NOMO-1 treated with DMSO at 0.1 percent for 48 hours (cell line): ENCODE measurements around the gene SDS.

ENCODE experiments used
- DNase-seq: peaks from one replicate; lab custom pipeline; 2025; ENCODE audit not compliant: unreplicated experiment; lab: John Stamatoyannopoulos, UW

The SDS gene

DNA sequence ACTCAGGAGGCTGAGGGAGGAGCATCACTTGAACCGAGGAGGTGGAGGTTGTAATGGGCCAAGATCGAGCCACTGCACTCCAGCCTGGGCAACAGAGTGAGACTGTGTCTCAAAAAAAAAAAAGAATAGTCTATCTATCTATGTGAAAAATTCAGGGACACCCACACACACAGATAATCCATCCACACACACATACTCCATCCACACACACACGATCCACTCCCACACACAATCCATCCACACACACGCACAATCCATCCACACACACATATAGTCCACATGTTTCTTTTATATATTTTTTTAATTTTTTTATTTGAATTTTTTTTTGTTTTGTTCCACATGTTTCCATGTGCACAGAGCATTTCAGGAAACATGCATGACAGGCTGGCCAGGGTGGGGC, 3.3 kb downstream of the SDS start:
- DNase-seq: no peak

DNA sequence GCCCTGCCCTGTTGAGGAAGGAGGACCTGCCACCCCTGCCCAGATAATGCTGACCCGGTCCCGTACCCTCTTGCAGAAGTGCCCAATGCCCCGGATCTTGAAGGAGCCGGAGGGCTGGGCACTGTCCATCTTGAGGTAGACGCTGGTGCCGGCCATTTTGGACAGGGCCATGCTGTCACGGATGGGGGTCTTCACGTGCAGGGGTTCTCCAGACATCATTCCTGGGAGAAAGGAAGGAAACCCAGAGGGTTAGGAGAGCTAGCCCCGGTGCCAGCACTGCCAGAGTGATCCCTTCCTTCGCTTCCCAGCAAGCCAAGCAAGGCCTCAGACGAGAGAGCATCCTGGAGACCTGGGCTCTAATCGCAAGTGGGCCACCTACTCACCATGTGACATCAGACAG, 4.2 kb downstream of the SDS start:
- no peak for DNase-seq

DNA sequence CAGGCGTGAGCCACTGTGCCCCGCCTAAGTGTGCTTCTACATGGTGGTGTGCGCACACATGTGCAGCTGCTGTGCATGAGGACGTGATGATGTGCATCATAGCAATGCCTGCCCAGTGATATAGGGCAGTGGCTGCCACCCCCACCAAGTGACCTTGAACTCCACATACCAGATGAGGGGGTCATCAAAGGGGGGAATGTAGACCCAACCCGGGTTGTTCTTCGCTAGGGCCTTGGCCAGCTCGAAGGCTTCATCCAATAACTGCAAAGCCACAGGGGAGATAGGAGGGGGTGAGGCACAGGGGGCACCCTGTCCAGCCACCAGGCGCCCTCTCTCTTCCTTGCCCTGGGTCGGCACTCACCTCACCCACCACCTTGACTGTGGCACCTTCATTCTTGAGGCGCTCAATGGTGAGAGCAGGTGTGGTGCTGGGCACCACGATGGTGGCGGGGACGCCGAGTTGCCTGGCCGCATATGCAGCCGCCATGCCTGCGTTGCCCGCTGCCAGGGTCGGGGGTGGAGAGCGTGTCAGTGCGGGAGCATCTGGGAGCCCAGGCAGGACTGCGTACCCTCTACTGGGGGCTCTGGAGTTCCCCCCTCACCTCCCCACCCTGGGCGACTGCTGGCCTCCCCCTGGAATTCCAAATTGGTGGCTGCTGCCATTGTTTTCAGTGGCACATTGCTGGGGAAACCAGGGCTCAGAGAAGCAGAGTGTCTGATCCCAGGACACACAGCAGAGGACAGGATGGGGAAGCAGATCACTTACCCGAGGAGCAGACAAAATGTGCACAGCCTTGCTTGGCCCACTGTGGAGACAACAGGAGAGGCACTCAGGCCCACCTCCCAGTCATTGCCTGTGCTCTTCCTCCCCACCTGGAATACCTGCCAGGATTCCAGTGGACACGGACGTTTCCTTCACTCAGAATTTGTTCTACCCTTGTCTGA, 5.1 kb downstream of the SDS start:
- DNase-seq: no peak

DNA sequence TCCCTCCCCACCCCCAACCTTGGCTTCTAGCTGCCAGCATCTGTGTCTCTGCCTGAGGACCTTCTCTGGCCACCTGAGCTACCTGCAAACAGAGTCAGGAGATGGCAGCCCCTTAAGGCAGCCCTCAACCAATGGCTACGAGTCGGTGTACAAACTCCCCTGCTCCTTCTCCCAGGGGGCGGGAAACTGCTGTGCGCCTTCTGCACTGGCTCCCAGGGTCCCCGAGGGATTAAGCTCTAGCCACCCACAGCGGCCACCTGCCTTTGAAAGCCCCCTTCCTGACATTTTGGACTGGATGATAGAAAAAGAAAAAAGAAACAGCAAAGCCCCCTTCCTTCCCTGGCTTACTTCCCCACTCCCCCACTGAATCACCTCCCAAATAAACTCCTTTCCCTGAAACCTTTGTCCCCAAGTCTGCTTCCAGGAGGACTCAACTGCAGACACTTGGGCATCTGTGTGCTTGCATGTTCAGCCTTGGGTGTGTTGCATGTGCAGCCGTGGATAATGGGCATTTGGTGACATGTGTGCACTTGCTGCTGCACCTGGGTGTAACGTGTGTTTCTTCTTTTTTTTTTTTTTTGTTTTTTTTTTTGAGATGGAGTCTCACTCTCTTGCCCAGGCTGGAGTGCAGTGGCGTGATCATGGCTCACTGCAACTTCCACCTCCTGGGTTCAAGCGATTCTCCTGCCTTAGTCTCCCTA, 6.0 kb downstream of the SDS start:
- DNase-seq: no peak

DNA sequence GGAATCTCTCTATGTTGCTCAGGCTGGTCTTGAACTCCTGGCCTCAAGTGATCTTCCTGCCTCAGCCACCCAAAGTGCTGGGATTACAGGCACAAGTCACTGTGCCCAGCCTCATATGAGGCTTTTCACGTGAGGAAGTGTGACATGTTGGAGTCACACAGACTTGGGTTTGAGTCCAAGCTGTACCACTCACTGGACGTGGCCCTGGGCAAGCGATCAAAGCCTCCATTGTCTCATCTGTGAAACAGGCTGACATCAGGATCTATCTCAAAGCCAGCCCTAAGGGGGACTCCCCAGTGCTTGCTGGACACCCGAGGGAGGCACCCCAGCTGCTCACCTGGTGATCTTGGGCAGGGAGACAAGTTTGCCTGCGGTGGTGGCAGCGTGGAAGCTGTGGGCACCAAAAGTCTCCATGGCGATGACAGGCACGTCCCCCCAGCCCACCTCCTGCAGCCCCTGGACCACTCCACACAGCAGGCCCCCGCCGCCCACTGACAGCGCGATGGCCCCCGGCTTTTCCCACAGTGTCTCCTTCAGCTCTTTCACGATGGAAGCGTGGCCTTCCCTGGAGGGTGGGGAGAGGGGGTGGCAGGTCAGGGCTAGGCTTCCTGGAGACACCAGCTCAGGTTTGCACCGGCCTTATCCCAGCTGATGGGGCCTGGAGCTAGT, 6.7 kb downstream of the SDS start:
- no peak for DNase-seq

DNA sequence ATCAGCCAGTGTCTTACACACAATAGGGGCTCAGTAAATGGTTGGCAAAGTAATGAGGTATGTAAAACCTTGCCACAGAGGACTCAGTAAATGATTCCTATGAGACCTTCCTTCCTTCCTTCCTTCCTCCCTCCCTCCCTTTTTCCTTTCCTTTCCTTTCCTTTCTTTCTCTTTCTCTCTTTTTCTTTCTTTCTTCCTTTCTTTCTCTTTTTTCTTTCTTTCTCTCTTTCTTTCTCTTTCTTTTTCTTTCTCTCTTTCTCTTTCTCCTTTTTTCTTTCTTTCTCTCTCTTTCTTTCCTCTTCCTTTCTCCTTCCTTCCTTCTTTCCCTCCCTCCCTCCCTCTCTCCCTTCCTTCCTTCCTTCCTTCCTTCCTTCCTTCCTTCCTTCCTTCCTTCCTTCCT, 7.5 kb downstream of the SDS start:
- DNase-seq: no peak

DNA sequence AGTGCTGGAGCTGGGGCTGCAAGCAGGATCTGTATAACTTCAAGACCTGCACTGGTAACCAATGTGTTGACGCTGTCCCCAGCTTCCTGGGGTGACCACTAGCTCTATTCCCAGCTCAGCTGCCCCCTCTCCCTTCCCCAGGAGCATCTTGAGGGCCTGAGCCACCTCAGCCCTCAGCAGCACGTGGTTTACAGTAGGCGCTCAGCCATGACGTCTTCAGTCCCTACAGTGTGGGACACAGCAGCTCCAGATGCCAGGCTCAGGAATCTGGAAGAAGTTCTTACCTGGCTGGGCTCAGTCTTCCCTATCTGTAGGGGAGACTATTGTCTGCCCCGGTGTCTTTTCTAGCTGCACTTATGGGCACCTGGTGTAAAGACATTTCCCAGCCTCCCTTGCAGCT, 8.6 kb downstream of the SDS start:
- DNase-seq: no peak

DNA sequence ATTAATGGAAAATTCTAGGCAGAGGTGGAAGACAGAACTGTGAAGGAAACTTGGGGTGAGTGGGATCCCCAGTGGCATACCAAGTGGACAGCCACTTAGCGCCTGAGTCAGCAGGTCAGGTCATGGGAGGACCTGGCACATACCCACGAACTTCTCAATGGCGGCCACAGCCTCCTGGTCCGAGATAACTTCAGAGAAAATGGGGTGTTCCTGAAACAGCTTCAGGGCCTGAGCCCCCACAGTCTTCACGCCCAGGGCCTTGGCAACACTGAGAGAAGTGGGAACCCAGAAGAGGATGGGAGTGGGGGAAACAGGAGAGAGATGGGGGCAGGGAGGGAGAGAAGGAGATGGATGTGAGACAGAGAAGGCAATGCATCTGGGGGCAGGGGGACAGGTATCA, 9.9 kb downstream of the SDS start:
- DNase-seq: no peak

DNA sequence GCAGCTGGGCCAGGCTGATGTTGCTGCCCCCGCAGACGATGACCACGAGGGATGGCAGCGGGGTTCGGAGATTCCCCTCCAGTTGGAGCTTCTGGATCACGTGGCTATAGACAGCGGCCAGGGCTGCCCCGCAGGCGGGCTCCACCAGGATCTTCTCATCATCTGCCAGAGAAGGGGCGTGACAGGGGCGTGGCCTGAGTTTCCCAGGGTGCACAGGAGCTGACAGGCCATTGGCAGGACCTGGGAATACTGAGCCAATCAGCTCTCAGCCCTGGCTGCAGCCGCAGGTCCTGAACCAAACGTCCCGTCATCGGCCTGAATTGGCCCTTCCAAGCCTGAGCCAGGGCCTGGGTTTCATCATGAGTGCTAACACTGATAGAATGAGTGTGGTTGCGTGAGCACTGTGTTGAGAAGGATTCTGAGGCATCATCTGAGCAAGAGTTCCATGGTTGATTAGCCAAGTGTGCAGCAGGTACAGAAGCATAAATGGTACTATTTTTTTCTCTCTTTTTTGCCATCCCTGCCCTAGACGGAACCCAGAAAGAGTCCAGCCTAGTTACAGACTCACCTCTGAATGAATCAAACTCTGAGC, 10.6 kb downstream of the SDS start:
- DNase-seq: no peak

DNA sequence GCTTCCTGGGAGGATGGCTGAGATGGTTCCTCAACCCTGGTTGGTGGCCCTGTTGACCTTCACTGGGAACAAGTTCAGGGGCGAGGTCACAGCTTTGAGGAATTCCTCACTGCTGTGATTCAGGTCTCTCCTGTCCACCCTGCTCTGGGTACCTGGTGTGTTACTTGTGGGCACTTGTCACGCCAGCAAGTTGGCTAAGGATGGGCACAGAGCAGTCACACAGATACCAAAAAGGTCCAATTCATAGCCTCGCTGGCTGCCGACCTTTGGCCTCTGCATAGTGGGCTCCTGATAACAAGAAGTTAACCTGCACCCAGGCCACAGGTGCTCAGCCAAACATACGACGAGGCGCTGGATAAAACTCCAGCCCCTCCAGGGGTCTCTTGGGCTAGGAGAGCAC, 11.2 kb downstream of the SDS start:
- no peak for DNase-seq

DNA sequence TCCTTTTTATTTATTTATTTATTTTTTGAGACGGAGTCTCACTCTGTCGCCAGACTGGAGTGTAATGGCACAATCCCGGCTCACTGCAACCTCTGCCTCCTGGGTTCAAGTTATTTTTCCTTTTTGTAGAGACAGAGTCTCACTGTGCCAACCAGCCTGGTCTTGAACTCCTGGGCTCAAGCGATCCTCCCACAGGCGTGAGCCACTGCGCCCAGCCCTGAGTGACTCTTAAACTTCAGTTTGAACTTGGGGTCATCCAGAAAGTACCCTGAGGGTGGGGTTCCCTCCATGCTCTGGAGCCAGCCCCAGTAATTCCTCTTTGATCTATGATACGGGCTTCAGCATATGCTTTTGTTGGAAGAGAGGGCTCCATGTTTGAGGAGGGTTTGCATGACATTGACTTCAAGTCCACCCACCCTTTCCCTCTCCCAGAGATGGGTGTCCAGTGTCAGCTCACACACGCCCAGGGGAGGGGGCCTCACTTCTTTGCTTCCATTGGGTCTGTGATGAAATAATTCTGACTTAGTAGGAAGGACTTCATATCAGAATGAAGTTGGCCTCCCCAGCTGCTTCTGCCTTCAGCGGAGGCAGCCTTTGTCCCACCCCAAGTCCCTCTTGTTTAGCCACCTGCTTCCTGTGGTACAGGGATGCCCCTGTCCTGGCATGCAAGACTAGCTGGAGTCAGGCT, 11.9 kb downstream of the SDS start:
- DNase-seq: no peak

DNA sequence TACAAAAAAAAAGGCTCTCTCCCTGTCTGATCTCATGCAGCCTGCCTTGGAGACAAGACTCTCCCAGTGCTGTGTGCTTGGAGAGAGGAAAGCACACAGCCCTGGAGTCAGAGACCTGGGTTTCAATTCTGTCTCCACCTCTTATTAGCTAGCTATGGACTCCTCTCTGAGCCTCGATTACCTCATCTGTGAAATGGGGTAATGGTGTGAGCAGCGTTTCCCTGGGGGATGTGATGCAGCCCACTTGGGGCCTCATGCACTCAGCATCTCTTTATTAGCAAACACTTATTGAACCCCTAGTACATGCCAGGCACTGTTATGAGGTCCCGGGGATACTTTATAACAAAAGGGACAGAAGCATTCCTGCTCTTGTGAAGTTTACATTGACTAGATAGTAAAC, 12.5 kb downstream of the SDS start:
- DNase-seq: no peak

DNA sequence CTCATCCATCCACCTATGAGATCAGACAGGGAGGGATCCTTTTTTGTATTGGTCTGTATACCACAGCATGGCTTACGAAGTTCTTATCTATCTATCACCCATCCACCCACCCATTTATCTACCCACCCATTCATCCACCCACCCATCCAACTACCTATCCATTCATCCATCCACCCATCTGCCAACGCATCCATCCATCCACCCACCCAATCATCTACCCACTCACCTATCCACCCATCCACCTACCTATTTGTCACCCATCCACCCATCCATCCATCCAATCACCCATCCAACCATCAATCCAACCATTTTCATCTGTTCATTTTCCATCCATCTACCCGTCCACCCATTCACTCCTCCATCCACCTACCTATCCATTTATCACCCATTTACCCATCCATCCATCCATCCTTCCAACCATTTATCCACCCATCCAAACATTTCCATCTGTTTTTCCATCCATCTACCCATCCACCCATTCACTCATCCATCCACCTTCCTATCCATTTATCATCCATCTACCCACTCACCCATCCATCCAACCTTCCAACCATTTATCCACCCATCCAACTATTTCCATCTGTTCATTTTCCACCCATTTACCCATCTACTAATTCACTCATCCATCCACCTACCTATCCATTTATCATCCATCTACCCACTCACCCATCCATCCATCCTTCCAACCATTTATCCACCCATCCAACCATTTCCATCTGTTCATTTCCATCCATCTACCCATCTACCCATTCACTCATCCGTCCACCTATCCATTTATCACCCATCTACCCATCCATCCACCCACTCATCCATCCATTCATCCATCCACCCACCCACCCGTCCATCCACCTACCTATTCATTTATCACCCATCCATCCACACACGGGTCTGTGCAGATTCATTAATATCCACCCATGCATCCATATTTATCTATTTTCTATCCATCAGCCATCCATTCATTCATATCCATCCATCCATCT, 13.3 kb downstream of the SDS start:
- DNase-seq: no peak

DNA sequence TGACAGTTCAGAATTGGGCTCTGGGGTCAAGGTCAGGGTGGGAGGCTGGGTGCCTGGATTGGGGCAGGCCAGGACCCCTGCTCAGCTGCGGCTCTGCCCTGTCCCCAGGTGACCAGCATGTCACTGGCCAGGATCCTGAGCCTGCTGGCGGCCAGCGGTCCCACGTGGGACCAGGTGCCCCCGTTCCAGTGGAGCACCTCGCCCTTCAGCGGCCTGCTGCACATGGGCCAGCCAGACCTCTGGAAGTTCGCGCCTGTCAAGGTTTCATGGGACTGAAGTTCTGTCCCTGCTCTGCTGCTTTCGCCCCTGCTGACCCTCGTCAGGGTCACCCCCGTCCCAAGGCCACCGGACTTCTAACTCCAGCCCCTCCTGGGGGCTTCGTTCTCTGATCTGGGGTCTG, 15.3 kb downstream of the SDS start:
- no peak for DNase-seq

DNA sequence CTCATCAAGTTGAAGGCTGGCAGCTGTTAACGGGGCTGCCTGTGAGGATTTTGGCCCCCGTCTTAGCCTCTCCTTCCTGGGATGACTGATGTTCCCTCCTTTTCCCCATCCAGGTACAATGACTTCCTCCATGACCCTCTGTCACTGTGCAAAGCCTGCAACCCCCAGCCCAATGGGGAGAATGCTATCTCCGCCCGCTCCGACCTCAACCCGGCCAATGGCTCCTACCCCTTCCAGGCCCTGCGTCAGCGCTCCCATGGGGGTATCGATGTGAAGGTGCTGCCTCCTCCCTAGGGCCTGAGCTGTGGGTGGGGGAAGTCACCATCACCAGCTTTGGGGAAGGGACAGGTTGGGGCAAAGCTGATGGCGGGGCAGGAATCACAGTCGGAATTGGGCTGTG, 16.1 kb downstream of the SDS start:
- no peak for DNase-seq

DNA sequence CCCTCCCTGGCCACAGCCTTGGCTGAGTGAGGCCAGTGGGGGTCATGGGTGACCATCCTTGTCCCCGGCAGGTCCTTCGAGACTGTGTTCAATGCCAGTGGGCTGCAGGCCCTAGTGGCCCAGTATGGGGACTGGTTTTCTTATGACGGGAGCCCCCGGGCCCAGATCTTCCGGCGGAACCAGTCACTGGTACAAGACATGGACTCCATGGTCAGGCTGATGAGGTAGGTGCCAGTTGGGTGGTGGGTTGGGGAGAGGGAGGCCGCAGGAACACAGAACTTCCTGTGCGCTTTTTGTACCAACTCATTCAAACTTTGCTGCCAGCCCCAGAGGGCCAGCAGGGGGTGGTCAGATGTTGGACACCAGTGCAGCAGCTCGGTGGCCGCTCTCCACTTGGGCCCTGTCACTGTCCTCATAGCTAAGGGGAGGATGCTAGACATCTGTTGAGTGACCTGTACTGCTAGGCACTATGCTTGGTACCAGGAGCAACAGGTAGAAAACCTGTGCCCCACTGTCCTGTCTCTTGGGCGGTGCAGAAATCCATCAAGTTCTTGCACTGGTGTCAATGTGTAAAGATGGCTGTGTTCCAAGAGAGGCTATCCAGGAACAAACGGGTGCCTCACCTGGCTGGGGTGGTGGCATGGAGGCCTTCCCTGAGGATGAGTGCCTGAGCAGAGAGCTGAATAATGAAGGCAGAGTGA, 16.7 kb downstream of the SDS start:
- DNase-seq: no peak

DNA sequence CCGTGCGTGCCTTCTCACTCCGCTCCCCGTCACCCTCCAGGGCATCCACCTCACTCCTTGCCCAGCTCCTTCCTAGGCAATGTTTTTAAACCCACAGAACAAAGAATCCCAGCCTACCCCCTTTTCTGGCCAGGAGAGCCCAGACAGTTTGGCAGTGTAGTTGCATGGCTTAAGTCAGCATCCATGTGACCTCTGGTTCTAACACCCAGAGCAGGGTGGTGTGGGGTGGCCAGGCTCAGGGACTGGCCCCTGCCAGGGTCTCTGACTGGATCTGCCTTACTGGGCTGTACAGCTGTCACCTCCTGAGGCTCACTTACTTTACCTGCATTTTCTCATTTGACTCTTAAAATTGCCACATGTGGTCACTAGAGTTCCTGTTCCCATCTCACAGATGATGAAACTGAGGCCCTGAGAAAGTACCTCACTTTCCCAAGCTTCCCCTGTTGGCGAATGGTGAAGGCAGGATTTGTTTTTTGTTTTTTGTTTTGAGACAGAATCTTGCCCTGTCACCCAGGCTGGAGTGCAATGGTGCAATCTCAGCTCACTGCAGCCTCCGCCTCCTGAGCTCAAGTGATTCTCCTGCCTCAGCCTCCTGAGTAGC, 18.3 kb downstream of the SDS start:
- DNase-seq: no peak

DNA sequence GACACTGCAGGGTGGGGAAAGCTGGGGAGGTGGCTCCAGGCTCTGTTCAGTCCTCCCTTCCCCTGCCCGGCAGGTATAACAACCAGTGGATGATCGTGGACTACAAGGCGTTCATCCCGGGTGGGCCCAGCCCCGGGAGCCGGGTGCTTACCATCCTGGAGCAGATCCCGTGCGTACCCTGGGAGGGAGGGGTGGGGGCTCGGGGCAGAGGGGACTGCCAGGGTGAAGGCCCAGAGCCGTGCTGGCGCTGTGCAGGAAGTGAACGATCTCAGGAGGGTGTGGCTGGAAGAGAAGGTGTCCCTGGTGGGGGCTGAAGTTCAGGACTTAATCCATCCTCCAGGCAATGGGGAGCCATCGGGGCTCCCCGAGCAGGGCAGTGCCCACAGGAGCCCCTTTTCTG, 18.9 kb downstream of the SDS start:
- DNase-seq: no peak

DNA sequence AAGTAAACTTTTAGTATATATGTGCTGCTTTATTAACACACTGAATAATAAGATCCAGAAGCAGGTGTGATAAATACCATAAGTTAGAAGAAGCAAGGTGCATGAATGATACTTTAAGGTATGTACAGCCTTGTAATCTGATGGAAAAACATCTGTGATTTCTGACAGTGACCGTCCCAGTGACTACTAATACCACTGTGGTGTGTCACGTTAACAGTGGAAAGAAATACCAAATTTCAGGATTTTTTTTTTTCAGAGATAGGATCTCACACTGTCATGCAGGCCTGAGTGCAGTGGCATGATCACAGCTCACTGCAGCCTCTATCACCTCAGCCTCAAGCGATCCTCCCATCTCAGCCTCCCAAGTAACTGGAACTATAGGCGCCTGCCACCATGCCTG, 21.5 kb downstream of the SDS start:
- no peak for DNase-seq
